ENCODE data around the gene SMOC2.
"Not testable (repeated sequence)": the region's sequence is repeated elsewhere in the genome, so short reads cannot be mapped to it uniquely, and the experiment has no call there.

SMOC2 gene

DNA sequence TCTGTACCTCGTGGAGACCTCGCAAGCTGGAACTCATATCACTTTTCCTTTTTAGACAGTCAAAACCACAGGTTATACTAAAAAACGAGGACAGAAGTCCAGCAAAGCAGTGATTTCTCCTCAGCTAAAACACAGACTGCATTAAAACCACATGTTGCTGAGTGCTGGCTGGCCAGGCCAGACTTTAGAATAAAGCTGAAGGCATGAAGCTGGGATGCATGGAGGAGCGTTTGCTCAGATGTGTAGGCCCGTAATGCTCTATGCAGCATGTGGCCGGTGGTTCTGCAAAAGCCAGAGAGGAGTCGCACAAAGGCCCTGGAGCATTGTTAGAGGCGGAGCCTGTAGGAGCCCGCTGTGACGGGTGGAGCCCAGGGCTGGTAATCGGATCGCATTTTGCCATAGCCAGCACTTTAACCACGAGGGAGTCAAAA is 83.6 kb downstream of the SMOC2 start:
- DNase-seq = no peak

GRCh38 chr6:168525114-168525513 is 84.1 kb downstream of the SMOC2 start:
- no peak for DNase-seq

DNA sequence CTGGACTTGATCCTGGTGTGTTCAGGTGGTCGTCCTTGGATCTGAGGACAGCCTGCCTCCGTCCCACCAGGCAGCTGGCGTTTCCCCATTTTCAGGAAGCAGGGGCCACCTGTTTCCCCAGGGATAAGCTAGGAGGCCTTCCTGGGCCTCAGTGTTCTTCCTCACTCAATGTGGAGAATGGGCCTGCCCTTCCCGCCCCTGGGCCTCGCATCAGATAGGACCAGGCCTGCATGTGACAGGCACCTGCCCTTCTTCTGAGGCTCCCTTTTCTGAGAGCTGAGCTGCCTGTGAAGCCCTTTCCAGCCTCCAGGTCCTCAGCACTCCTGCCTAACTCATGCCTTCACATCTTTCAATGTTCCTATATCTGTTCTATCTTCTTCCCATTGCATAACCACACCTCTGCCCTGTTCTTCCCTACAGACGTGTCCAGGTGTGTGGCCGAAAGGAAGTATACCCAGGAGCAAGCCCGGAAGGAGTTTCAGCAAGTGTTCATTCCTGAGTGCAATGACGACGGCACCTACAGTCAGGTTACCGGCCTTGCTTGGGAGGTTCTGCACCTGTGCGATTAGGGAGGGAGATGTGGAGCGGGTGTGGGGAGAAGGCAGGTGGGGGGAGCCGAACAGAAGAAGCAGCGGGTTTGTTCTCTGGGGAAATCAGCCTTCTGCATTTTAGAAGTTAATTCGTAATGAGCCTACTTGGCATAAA is 85.1 kb downstream of the SMOC2 start:
- no peak for DNase-seq

GRCh38 chr6:168526841-168527281 is 85.9 kb downstream of the SMOC2 start:
- DNase-seq = no peak

DNA sequence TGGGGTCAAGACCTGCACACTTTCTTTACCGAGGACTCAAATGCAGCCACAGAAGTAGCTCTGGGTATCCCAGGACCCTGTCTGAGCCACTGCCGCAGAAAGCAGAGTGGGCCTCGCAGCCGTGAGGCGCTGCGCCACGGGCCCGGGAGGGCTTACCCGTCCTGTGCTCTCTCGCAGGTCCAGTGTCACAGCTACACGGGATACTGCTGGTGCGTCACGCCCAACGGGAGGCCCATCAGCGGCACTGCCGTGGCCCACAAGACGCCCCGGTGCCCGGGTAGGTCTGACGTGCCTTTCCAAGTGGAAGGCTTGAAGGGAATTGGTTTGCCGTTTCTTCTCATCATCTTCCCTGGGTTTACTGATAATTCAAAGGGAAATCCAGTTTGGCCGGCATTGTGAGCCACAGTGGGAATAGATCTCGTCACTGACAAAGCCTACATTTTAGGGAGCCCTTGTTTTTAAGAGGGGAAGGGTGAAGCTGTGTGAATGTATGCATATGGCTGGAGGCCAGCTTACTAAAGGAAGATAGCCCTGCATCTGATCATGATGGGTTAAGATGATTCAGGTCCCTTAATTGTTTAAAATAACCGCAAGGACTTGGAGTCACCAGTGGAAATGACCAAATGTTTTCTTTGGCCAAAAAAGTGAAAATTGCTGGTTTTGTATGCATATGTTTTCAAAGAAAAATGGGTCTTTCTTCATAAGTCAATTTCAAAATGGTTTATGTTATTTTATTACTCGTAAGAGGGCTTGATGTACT is 86.6 kb downstream of the SMOC2 start:
- DNase-seq = no peak

DNA sequence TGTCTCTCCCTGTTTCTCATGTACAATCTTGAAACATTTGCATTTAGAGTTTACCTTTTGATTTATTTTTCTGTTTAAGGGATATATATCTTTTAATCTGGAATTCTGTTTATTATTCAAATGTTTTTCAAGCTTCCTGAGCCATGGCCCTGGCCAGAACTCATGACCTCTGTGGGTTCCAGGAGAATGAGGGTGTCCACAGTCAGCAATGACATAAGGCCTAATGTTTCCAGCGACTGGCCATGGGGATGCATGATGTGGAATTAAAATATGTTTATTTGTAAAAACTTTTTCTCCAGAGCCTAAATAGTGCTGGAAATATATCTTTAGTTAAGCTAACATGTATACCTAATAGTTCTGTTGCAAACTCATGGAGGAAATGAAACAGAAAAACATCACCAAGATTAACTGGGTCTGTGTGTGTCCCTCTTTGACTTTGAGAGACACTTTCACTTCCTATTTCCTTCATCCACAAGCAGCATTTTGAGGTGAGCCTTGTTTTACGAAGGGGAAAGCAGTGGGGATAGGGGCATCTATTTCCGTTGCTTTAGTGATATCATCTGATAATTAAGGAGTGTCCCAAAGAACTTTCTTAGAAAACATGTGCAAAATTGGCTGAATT is 87.6 kb downstream of the SMOC2 start:
- no peak for DNase-seq

GRCh38 chr6:168529214-168529613 is 88.2 kb downstream of the SMOC2 start:
- DNase-seq = no peak

DNA sequence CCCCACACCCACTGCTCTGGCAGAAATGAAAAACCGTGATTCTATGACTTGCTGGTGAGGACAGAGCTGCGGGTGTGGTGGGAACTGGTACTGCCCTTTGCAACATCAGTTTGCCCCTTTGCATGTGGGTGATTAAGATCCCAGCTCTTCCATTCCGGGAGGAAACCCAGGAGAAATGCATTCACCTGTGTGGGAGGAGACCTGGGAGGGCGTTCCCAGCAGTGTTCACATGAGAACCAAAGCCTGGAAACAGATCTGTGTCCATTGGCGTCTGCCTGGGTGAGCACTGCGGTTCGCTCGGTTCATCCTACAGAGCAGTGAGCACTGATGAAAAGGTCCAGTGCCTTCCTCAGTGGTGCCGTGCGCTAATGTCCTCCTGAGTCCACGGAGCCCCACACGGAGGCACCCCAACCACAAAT is 89.7 kb downstream of the SMOC2 start:
- DNase-seq = no peak

DNA sequence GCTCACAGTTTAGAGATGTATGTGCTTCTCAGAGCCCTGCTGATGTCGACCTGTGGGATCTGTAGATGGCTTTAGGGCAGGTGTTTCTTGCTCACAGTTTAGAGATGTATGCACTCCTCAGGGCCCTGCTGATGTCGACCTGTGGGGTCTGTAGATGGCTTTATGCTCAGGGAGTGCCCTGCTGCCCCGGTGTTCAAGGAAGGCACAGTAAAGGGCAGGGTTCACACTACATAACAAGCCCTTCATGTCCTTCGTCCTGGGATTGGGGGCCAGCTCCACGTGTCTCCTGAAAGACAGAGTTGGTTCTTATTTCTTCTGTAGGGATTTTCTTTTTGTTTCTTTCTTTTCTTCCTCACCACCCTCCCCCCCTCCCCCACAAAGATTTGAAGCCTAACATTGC is 91.1 kb downstream of the SMOC2 start:
- no peak for DNase-seq

- no peak for DNase-seq
These were observed 92.4 kb downstream of the SMOC2 start for GRCh38 chr6:168533414-168533813.

DNA sequence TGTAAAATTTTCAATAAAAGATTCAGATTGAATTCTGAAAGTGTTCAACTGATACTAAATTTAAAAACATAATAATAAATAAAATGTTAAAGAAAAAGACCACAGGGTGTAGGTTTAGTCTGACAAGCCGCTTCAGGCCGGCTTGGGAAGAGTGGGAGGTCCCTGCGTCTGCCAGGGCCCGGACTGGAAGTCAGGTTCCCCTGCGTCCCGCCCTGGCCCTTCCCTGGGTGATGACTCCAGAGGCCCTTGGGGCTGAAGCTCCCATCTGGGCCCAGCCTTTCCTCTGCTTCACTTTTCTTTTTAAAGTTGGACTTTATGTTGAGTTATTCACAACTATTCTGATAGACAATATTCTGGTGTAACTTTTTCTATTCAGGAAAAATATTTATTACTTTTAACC is 93.3 kb downstream of the SMOC2 start:
- DNase-seq = no peak

DNA sequence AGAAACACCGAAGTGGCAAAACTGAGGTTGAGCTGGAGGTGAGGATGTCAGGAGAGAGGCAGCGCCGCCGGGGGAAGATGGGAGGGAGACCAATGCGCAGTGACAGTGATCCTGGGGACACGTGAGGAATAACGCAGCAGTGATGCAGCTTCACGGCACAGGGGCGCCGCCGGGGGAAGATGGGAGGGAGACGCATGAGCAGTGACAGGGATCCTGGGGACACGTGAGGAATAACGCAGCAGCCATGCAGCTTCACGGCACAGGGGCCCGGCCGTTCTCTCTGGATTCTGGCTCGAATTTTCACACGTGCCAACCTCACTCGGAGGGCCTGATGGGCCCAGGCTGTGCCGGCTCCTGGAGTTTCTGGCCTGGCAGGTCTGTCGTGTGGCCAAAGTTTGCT is 94.7 kb downstream of the SMOC2 start:
- DNase-seq = no peak

GRCh38 chr6:168536196-168536595 is 95.2 kb downstream of the SMOC2 start:
- no peak for DNase-seq

- no peak for DNase-seq
These were observed 95.9 kb downstream of the SMOC2 start for GRCh38 chr6:168536665-168537539.

DNA sequence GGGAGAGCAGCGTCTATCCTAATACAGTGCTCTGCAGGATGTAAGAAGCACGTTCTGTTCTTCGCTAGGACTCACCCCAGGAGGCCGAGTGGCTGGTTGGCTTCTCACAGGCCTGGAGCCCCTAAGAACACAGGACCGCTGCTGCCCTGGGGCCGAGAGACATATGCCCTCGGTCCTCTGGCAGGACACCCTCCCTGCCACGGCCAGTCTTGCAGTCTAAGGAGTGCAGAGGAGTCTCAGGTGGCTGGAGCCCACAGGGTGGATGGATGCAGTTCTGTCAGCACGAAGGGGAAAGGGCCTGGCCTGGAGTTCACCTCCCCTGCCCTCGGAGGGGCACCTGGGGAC is 96.5 kb downstream of the SMOC2 start:
- no peak for DNase-seq

- not testable (repeated sequence) for DNase-seq
These were observed 97.4 kb downstream of the SMOC2 start for GRCh38 chr6:168538188-168538891.

DNA sequence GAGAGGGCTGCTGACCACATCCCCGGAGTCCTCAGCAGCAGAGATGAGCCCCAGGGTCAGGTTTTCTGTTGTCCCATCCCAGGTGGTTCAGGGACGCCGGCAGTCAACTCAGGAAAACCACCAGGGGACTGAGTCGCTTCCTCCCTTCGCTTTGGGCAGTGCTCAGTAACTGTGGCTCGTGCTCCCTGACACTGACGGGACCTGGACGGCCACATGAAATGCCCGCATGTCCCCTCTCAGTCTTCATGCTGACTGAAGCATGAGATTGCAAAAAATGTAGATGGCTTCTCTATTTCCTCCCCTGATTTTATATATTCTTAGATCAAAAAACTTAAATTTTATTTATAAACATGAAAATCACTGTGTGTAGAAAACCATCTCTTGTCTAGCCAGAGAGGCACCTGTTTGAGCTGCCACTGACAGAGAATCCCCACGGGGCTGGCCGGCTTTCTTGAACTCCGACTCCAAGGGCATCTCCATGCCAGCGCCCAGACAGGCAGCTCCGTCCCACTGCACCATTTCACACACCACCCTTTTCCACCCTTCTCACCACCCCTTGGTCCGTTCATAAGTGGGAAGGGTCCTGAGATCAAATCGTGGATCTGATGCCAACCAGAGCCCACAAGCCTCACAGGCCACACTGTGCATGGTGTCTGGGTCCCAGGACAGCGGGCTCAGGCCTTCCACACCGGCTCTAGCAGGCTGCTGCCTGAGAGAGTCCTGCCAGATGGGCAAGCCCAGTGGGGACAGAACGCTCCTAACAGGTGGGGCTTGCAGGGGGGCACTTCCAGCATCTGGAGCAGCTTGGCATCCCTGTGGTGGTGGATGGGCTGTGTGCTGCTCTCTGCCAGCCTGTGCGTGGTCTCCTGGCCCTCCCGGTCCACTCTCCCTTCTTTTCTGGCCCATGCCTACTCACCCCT is 98.2 kb downstream of the SMOC2 start:
- DNase-seq = no peak

DNA sequence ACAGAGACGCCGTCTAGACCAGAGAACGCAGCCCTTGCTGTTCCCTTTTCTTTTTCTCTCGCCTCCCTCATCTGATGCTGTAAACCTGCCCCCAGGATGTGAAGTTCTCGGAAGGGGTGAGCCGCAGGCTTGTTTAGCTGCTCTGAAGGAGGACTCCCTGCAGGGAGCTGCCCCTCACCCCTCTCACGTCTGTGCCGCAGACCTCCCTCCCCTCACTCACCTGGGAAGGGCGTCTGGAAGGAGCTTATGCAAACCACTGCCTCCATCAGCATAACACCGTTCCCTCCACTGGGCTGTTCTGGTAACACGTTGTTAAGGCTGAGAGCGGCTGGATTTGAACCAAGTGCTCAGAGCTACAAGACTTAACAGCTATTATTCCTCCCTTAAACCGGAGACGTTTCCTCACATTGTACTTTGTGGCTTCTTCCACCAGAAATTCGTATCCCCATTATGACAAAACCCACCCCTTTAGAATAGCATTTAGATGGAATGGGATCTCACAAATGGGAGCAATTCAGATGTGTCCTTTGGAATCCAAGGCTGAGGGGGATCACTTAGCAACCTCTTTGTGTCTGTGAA is 99.8 kb downstream of the SMOC2 start:
- DNase-seq = no peak

DNA sequence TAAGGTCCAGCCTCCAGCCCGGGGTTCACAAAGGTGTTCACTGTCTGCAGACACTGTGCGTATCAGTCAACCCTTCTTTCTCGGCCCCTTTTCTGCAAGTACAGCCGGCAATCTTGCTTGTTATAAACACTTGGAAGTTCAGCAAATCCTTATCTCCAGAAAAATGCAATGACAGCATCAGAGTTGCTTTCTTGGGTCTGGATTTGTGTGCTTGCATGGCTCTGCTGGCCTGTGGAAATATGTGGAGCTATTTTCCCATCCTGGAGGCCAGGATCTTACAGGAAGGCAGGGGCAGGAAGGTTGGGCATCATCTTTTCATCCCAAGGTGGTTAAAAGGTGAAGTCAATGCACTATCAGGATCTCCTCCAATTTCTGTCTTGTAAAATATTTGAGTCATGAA is 100.3 kb downstream of the SMOC2 start:
- DNase-seq = no peak

DNA sequence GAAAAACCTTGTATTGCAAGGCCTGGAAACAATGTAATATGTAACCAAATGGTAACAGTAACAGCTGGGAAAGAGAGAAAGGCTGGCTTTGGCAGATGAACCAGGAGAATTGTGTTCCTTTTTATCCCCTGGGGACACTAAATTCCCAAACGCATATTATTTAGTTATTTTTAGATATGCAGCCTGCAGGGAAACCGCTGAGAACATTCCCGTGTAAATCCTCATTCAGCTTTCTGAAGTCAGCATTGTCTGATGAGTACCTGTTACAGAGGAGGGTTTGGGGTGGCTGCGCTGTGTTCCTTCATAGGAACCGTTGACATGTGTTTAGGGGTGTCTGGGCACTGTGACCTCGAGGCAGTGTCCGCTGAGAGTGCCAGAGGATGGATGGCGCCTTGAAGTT is 101.3 kb downstream of the SMOC2 start:
- DNase-seq = no peak

- no peak for DNase-seq
These were observed 104.4 kb downstream of the SMOC2 start for GRCh38 chr6:168545428-168545827.
